H9 (cell line): ENCODE measurements around the gene CTDSPL. TPM values are rescaled to one million over a fixed set of nuclear protein-coding genes. Genes with fewer than 3 reads are reported as not detected.

Experiments
- DNase-seq: peaks from one replicate; pipeline ENCODE4 v3.0.0-alpha.2; 2017
- H2AFZ ChIP-seq: one replicate; pipeline ENCODE4 v1.6.1; 2013; ENCODE audit warnings: mild to moderate bottlenecking, low read length, control low read depth, moderate library complexity
- H2AK5ac ChIP-seq: 2 replicates; pipeline ENCODE4 v1.6.1; 2013; ENCODE audit warnings: low read length, control low read depth, mixed read lengths; ENCODE audit not compliant: insufficient read length
- H2BK120ac ChIP-seq: one replicate; pipeline ENCODE4 v1.6.1; 2013; ENCODE audit warnings: low read depth, mild to moderate bottlenecking, low read length, control low read depth, inconsistent platforms; ENCODE audit not compliant: poor library complexity, severe bottlenecking
- H2BK12ac ChIP-seq: 2 replicates; pipeline ENCODE4 v1.6.1; 2013; ENCODE audit warnings: low read length, control low read depth, mixed read lengths, low read depth; ENCODE audit not compliant: insufficient read length
- H2BK15ac ChIP-seq: 2 replicates; pipeline ENCODE4 v1.6.1; 2013; ENCODE audit warnings: low read depth, low read length, control low read depth
- H2BK20ac ChIP-seq: one replicate; pipeline ENCODE4 v1.6.1; 2013; ENCODE audit warnings: low read depth, mild to moderate bottlenecking, low read length, control low read depth, inconsistent platforms; ENCODE audit not compliant: poor library complexity, severe bottlenecking
- H2BK5ac ChIP-seq: 2 replicates; pipeline ENCODE4 v1.6.1; 2013; ENCODE audit warnings: low read length, control low read depth, mixed read lengths; ENCODE audit not compliant: insufficient read length
- H3K14ac ChIP-seq: 2 replicates; pipeline ENCODE4 v1.6.1; 2013; ENCODE audit warnings: low read length, control low read depth; ENCODE audit not compliant: insufficient read depth
- H3K18ac ChIP-seq: 2 replicates; pipeline ENCODE4 v1.6.1; 2013; ENCODE audit warnings: low read depth, mild to moderate bottlenecking, mixed read lengths, low read length, control low read depth; ENCODE audit not compliant: insufficient read length
- H3K23ac ChIP-seq: 2 replicates; pipeline ENCODE4 v1.6.1; 2013; ENCODE audit warnings: low read length, control low read depth, mixed read lengths, low read depth; ENCODE audit not compliant: insufficient read length
- H3K23me2 ChIP-seq: 2 replicates; pipeline ENCODE4 v1.6.1; 2013; ENCODE audit warnings: low read depth, mild to moderate bottlenecking, mixed read lengths, low read length, control low read depth; ENCODE audit not compliant: insufficient read length, poor library complexity, severe bottlenecking
- H3K27ac ChIP-seq: 2 replicates; pipeline ENCODE4 v1.5.1; 2013; ENCODE audit warnings: low read length, control low read depth, mixed read lengths, low read depth; ENCODE audit not compliant: insufficient read length
- H3K27me3 ChIP-seq: 2 replicates; pipeline ENCODE4 v1.6.1; 2013; ENCODE audit warnings: low read length, control low read depth, inconsistent platforms; ENCODE audit not compliant: insufficient read depth
- H3K4ac ChIP-seq: 2 replicates; pipeline ENCODE4 v1.6.1; 2013; ENCODE audit warnings: low read depth, mild to moderate bottlenecking, control low read depth, inconsistent platforms, low read length, moderate library complexity
- H3K4me1 ChIP-seq: 2 replicates; pipeline ENCODE4 v1.6.1; 2013; ENCODE audit warnings: low read length, control low read depth, inconsistent platforms; ENCODE audit not compliant: insufficient read depth
- H3K4me2 ChIP-seq: 2 replicates; pipeline ENCODE4 v1.6.1; 2013; ENCODE audit warnings: low read length, control low read depth, mixed read lengths; ENCODE audit not compliant: insufficient read length, insufficient read depth
- H3K56ac ChIP-seq: 2 replicates; pipeline ENCODE4 v1.6.1; 2013; ENCODE audit warnings: low read depth, mild to moderate bottlenecking, mixed read lengths, low read length, control low read depth; ENCODE audit not compliant: insufficient read length
- H3K79me1 ChIP-seq: 2 replicates; pipeline ENCODE4 v1.6.1; 2013; ENCODE audit warnings: low read depth, mild to moderate bottlenecking, moderate library complexity, low read length, control low read depth, inconsistent platforms; ENCODE audit not compliant: insufficient read depth, poor library complexity, severe bottlenecking
- H3K79me2 ChIP-seq: 2 replicates; pipeline ENCODE4 v1.6.1; 2013; ENCODE audit warnings: low read length, control low read depth, inconsistent platforms; ENCODE audit not compliant: insufficient read depth
- H3K9ac ChIP-seq: 2 replicates; pipeline ENCODE4 v1.6.1; 2013; ENCODE audit warnings: low read length, control low read depth, mixed read lengths; ENCODE audit not compliant: insufficient read length; ENCODE audit errors: extremely low read depth
- H3K9me3 ChIP-seq: one replicate; pipeline ENCODE4 v1.6.1; 2013; ENCODE audit warnings: low read depth, low read length, inconsistent platforms; ENCODE audit not compliant: control insufficient read depth
- H3T11ph ChIP-seq: one replicate; pipeline ENCODE4 v1.6.1; 2013; ENCODE audit warnings: mild to moderate bottlenecking, low read length, control low read depth, inconsistent platforms
- H4K20me1 ChIP-seq: one replicate; pipeline ENCODE4 v1.6.1; 2013; ENCODE audit not compliant: control insufficient read depth, insufficient read length, insufficient read depth
- H4K5ac ChIP-seq: 2 replicates; pipeline ENCODE4 v1.6.1; 2013; ENCODE audit warnings: low read depth, mild to moderate bottlenecking, mixed read lengths, low read length, control low read depth; ENCODE audit not compliant: insufficient read length
- H4K8ac ChIP-seq: replicated peaks from 2 replicates; pipeline ENCODE4 v1.6.1; 2013; ENCODE audit warnings: low read length, control low read depth, mixed read lengths, low read depth; ENCODE audit not compliant: insufficient read length
- H4K91ac ChIP-seq: 2 replicates; pipeline ENCODE4 v1.6.1; 2013; ENCODE audit warnings: low read depth, mild to moderate bottlenecking, moderate library complexity, mixed read lengths, low read length, control low read depth; ENCODE audit not compliant: insufficient read length
- H3K27ac Mint-ChIP-seq, 3 experiments: 2 replicates in 2 of 3; 3 replicates in 1 of 3; pipeline ENCODE4 v1.8.0; 2020 to 2021; ENCODE audit warnings: mixed read lengths in 3 of 3, mild to moderate bottlenecking in 1 of 3, moderate library complexity in 1 of 3
- H3K27me3 Mint-ChIP-seq: 2 replicates; pipeline ENCODE4 v1.8.0; 2021; ENCODE audit warnings: low read depth, mild to moderate bottlenecking, moderate library complexity, mixed read lengths
- H3K36me3 Mint-ChIP-seq, 3 experiments: 2 replicates in 2 of 3; 3 replicates in 1 of 3; pipeline ENCODE4 v1.8.0; 2020 to 2021; ENCODE audit warnings: low read depth in 3 of 3, mixed read lengths in 3 of 3; ENCODE audit not compliant: insufficient read depth in 1 of 3
- H3K4me1 Mint-ChIP-seq, 2 experiments: 2 replicates each; pipeline ENCODE4 v1.8.0; 2020; ENCODE audit warnings: mixed read lengths in 2 of 2
- H3K4me3 Mint-ChIP-seq, 2 experiments: 2 replicates in 1 of 2; 3 replicates in 1 of 2; pipeline ENCODE4 v1.8.0; 2020 to 2021; ENCODE audit warnings: mild to moderate bottlenecking in 2 of 2, mixed read lengths in 2 of 2, moderate library complexity in 1 of 2
- H3K9me3 Mint-ChIP-seq, 2 experiments: 2 replicates in 1 of 2; 3 replicates in 1 of 2; pipeline ENCODE4 v1.8.0; 2020; ENCODE audit warnings: mild to moderate bottlenecking in 2 of 2, mixed read lengths in 2 of 2, moderate library complexity in 1 of 2
- WGBS: extraction: QIAGEN DNeasy Blood & Tissue Kit; methylation state at CpG from one replicate; pipeline ENCODE4 v1.1.7; 2013; ENCODE audit warnings: missing lambda C conversion rate, low lambda C conversion rate, mixed read lengths; ENCODE audit not compliant: insufficient read length; ENCODE audit errors: extremely low coverage; 5-methylcytosine and 5-hydroxymethylcytosine counted together
- total RNA-seq: library from RNA; stranded (reverse); gene quantifications from 2 replicates; pipeline ENCODE4 v1.2.1, GENCODE V29; 2021
- TF ChIP-seq, protein P1 (sequence below): fragments of 200-600 bp; sonication (generic); conservative IDR thresholded peaks from 3 replicates; pipeline ENCODE4 v1.8.0; 2021; ENCODE audit warnings: antibody characterized with exemption, mild to moderate bottlenecking

CTDSPL gene
- total RNA-seq, 1 experiment from 2014 or later = 20.8 TPM

DNA sequence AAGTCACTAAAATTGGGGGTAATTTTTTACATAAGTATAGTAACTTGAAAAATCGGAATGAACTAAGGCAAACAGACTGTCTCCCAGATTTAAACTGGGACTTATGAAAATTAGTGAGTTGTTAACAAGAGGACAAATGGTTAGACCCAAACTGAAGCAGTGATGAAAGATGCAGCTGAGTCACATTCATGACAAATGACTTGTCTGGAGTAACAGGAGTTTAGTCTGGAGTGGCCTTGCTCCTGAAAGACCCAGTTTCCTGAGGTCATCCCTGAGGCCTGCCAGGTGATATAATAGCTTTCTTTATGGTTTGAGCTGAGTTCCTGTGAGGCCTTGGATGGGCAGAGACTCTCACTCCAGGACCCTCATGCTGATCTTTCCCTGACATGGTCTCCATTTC, 9.6 kb upstream of the CTDSPL start:
- Histone ChIP-seq H4K91ac (no peak overlapping the region), H3K79me2 (no peaks in the 10 kb centered on the region), H3K23ac (no peak overlapping the region), H3K14ac (no peak overlapping the region), H2BK12ac (no peak overlapping the region), H4K5ac (no peak overlapping the region), H3K23me2 (no peaks in the 10 kb centered on the region), H3K18ac (no peak overlapping the region), H3K79me1 (no peaks in the 10 kb centered on the region), H4K20me1 (no peaks in the 10 kb centered on the region), H4K8ac (no peak overlapping the region), H3T11ph (no peak overlapping the region), H2BK15ac (no peak overlapping the region), H3K9ac (no peak overlapping the region), H3K27ac (no peak overlapping the region), H3K56ac (no peak overlapping the region), H3K4me2 (no peak overlapping the region), H3K4me1 (peaks cover 6% of the 10 kb centered on the region; the same call in 1 of the 2 replicates), H2BK120ac (no peak overlapping the region), H2AFZ (no peak overlapping the region), H3K4ac (no peak overlapping the region), H3K27me3 (no peaks in the 10 kb centered on the region), H2BK20ac (no peak overlapping the region), H3K9me3 (no peaks in the 10 kb centered on the region), H2BK5ac (no peak overlapping the region), H2AK5ac (no peak overlapping the region)
- no peaks in the 10 kb centered on the region; a peak in 1 of 5 replicates for H3K9me3 Mint-ChIP-seq
- no CpG with 5 or more reads among the region's 1 CpG for WGBS
- no peak overlapping the region; a peak in 1 of 5 replicates for H3K4me3 Mint-ChIP-seq
- DNase-seq = no peak
- no peak overlapping the region for H3K27ac Mint-ChIP-seq
- no peaks in the 10 kb centered on the region; the same call in 1 of the 2 replicates for H3K27me3 Mint-ChIP-seq
- peaks cover 0 to 9% (median 2%) of the 10 kb centered on the region in 3 experiments; a peak in 6 of 7 replicates for H3K36me3 Mint-ChIP-seq
- TF ChIP-seq, protein P1, sequence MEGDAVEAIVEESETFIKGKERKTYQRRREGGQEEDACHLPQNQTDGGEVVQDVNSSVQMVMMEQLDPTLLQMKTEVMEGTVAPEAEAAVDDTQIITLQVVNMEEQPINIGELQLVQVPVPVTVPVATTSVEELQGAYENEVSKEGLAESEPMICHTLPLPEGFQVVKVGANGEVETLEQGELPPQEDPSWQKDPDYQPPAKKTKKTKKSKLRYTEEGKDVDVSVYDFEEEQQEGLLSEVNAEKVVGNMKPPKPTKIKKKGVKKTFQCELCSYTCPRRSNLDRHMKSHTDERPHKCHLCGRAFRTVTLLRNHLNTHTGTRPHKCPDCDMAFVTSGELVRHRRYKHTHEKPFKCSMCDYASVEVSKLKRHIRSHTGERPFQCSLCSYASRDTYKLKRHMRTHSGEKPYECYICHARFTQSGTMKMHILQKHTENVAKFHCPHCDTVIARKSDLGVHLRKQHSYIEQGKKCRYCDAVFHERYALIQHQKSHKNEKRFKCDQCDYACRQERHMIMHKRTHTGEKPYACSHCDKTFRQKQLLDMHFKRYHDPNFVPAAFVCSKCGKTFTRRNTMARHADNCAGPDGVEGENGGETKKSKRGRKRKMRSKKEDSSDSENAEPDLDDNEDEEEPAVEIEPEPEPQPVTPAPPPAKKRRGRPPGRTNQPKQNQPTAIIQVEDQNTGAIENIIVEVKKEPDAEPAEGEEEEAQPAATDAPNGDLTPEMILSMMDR = no peak
- peaks cover 9 to 10% of the 10 kb centered on the region in 2 experiments for H3K4me1 Mint-ChIP-seq
